Stimulated activated CD4-positive, alpha-beta T cell treated with anti-CD3 and anti-CD28 coated beads, Interleukin-1b, Interleukin-23, amount 100 ng/mL, for 4 hours (primary cell): ENCODE measurements around the gene NEU4.
"Not testable (repeated sequence)": the region's sequence is repeated elsewhere in the genome, so short reads cannot be mapped to it uniquely, and the experiment has no call there.

Experiments
- DNase-seq, 2 donors: peaks; one replicate each; pipeline ENCODE4 v3.0.0-alpha.2; 2020; ENCODE audit warnings: low read depth in 2 of 2

The NEU4 gene

GRCh38 chr2:241813644-241814392 lies 4.8 kb downstream of the NEU4 start:
- no peak for DNase-seq

- no peak for DNase-seq
These were observed 5.3 kb downstream of the NEU4 start for GRCh38 chr2:241814393-241814642.

DNA sequence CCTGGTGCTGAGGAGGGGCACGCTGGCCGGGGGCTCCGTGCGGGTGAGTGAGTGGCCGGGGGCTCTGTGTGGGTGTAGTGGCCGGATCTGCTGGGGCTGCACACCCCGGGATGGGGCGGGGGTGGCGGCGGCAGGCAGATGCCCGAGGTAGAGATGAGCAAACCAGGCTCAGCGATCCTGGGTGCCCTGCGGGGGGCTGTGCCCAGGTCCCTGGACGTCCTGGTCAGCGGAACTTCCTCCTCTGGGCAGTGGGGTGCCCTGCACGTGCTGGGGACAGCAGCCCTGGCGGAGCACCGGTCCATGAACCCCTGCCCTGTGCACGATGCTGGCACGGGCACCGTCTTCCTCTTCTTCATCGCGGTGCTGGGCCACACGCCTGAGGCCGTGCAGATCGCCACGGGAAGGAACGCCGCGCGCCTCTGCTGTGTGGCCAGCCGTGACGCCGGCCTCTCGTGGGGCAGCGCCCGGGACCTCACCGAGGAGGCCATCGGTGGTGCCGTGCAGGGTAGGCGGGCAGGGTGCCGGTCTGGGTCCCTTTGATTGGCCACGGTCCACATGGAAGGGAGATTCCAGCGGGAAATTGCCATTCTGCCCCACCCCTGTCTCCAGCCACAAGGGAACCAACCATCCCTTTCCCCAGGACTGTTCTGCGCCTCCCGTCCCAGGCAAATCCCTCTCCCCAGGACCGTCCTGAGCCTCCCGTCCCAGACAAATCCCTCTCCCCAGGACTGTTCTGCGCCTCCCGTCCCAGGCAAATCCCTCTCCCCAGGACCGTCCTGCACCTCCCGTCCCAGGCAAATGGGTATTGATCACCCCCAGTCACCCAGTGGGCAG lies 5.9 kb downstream of the NEU4 start:
- no peak for DNase-seq

DNA sequence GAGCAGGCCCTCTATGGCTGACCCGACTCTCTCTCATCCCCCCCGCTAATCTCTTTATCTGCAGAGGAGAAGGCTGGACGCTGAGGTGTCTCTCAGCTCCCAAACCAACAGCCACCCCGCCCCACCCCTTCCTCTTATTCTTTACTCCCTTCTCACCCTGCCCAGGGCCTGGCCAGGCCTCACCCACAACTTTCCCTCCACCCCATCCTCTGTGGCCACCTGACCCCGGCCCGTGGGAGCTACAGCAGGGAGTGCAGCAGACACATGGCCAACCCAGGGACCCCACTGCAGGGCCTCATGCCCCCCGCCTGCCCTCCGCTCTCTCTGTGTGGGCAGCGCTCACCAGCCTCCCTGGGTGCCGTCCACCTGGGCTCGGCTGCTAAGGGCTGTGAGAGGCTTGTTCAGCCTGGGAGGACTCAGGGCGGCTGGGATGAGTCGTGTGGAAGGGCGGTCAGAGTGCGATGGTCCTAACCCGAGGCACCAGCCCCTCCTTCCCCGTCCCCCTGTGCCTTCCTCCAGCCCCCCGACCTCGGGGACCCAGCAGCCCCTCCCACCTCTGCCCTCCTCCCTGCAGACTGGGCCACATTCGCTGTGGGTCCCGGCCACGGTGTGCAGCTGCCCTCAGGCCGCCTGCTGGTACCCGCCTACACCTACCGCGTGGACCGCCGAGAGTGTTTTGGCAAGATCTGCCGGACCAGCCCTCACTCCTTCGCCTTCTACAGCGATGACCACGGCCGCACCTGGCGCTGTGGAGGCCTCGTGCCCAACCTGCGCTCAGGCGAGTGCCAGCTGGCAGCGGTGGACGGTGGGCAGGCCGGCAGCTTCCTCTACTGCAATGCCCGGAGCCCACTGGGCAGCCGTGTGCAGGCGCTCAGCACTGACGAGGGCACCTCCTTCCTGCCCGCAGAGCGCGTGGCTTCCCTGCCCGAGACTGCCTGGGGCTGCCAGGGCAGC lies 6.8 kb downstream of the NEU4 start:
- no peak for DNase-seq

DNA sequence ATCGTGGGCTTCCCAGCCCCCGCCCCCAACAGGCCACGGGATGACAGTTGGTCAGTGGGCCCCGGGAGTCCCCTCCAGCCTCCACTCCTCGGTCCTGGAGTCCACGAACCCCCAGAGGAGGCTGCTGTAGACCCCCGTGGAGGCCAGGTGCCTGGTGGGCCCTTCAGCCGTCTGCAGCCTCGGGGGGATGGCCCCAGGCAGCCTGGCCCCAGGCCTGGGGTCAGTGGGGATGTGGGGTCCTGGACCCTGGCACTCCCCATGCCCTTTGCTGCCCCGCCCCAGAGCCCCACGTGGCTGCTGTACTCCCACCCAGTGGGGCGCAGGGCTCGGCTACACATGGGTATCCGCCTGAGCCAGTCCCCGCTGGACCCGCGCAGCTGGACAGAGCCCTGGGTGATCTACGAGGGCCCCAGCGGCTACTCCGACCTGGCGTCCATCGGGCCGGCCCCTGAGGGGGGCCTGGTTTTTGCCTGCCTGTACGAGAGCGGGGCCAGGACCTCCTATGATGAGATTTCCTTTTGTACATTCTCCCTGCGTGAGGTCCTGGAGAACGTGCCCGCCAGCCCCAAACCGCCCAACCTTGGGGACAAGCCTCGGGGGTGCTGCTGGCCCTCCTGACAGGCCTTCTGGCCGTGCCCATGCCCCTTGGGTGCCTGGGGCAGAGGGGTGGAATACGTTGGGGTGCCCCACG lies 7.6 kb downstream of the NEU4 start:
- DNase-seq = no peak

DNA sequence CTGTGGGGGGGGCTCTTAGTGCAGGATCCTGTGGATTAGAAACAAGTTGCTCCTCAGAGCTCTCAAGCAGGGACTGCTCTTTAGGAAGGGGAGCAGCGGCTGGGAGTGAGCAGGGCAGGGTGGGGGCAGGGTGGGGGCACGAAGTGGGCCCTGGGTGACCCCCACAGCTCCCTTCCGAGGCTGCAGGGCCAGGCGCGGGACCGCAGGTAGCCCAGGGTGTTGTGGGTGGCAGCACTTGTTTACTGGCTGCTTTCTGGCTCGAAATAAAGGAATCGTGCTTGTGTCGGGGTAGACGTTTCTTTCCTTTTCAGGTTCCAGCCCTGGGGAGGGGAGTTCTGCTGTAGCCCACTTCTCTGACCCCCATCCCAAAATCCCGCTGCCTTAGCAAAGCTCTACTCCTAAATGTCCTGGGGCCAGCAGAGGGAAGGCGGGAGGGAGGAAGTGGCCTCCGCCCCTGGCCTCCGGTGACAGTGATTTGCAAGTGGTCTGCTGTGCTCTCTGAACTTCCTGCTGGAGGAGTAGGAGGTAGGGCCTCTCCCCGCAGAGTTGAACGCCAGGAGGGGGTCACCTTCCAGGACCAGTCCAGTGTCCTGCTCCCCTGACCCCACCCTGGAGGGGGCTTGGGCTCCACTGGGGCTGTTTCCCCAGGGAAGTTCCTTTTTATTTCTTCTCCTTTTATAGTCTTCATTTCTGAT lies 8.3 kb downstream of the NEU4 start:
- no peak for DNase-seq

- not testable (repeated sequence) for DNase-seq
These were observed 8.8 kb downstream of the NEU4 start for GRCh38 chr2:241817821-241818215.

DNA sequence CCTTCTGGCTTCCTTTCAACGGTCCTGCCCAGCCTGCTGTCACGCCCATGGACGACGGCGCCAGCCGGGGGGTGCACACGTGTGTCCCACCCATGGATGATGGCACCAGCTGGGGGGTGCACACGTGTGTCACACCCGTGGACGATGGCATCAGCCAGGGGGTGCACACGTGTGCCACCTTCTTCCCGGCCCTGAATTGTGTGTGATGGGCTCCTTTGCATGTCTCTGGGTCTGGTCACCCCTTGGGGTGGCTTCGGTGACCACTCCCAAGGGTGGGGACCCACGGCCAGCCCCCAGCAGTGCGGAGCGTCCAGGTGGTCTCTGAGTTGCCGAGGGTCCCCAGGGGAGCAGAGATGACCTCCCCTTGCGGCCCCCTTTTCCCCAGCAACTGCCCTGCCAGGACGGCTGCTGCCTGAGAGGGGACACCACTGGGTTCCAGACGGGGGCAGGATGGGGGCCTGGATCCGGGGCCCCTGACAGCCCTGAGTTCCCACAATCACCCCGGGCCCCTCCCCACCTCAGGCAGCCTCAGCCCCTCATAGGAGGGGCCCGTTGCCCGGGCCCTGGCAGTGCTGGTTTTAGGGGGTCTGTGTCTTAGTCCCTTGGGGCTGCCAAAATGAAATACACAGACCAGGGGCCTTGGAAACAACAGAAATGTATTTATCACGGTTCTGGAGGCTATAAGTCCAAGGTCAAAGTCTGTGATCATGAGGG lies 9.4 kb downstream of the NEU4 start:
- DNase-seq = no peak

DNA sequence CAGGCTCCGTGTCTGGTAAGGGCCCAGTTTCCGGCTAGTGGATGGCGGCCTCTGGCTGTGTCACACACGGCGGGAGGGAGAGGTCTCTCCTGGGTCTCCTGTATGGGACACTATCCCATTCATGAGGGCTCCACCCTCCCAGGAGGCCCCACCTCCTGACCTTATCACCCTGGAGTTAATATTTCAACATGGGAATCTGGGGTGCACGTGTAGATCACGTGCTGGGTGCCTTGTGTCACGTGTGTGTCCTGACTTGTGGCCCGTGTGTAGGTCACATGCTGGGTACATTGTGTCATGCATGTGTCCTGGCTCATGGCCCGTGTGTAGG lies 9.9 kb downstream of the NEU4 start:
- DNase-seq = no peak

DNA sequence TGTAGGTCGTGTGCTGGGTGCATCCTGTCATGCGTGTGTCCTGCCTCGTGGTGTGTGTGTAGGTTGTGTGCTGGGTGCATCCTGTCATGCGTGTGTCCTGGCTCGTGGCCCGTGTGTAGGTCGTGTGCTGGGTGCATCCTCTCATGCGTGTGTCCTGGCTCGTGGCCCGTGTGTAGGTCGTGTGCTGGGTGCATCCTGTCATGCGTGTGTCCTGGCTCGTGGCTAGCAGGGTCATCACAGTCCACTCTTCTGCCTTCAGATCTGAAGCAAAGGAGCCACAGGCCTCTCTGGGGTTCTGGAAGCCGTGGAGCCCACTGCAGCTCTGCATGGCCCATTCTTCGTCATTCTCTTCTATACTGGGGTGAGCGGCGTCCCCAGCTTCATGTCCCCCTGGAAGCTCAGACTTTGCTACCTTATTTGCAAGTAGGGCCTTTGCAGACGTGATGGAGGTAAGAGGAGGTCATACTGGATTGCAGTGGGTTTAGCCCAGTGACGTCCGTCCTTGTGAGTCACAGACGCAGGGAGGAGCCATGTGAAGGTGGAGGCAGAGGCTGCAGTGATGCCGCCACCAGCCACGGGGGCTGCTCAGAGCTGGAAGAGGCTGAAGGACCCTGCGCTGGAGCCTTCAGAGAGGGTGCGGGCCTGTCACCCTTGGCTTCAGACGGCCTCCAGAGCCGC lies 11.1 kb downstream of the NEU4 start:
- DNase-seq = not testable (repeated sequence)

- DNase-seq = no peak
These were observed 11.8 kb downstream of the NEU4 start for GRCh38 chr2:241820625-241821384.

- no peak for DNase-seq
These were observed 12.7 kb downstream of the NEU4 start for GRCh38 chr2:241821460-241822263.

- DNase-seq = no peak
These were observed 13.3 kb downstream of the NEU4 start for GRCh38 chr2:241822264-241822623.

DNA sequence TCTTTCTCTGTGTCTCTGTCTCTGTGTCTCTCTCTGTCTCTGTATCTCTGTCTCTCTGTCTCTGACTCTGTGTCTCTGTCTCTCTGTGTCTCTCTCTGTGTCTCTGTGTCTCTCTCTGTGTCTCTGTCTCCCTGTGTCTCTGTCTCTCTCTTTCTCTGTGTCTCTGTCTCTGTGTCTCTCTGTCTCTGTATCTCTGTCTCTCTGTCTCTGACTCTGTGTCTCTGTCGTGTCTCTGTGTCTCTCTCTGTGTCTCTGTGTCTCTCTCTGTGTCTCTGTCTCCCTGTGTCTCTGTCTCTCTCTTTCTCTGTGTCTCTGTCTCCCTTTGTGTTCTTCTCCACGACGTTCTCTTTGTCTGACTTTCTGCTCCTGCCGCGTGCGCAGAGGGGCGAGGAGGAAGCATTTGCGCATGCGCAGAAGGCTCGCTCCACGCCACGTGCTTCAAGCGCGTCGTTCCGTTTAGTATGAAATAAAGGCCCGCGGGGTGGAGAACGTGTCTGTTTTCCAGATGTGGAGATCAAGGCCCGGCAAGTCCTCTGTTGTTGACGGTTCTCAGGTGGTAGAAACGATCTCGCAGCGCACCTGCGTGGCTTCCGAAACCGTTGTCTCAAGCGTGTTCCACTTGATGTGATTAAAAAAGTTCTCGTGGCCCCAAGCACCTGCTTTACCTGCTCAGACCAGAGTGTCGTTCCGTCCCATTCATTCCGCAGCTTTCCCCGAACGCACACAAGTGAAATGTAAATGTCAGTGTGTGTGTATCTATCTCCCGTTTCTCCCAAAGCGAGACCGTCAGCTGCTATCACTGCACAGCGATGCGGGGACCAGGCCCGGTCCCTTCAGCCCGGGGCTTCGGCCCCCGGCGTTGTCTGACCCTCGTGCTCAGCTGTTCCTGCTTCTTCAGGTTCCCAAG lies 14.8 kb downstream of the NEU4 start:
- not testable (repeated sequence) for DNase-seq

- DNase-seq = no peak
These were observed 18.4 kb downstream of the NEU4 start for GRCh38 chr2:241827394-241827793.

DNA sequence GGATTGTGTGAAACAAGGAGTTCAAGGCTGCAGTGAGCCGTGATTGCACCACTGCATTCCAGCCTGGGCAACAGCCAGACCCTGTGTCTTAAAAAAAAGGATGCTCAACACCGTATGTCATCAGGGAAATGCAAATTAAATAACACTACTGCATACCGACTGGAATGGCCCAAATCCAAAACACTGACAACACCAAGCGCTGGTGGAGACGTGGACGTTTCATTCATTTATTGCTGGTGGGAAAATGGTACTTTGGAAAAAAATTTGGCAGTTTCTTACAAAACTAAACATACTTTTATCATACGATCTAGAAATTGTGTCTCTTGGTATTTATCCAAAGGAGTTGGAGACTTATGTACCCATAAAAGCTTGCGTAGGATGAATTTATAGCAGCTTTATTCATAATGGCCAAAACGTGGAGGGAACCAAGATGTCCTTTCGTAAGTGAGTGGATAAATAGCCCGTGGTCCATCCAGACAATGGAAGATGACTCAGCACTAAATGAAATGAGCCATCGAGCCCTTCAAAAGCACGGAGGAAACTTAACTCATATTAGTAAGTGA lies 24.2 kb downstream of the NEU4 start:
- no peak for DNase-seq
